ENCODE data around the gene APCDD1. TPM values are rescaled to one million over a fixed set of nuclear protein-coding genes. Genes with fewer than 3 reads are reported as not detected.

The APCDD1 gene
- total and polyA plus RNA-seq, 9 donors: 6.3 to 66.2 (median 10.8) TPM

- Histone ChIP-seq H3K4me3 (ENCODE audit: low read length) (no peak overlapping the region), H3K27me3 (ENCODE audit: control insufficient read depth, insufficient read depth, low read length) (no peaks in the 10 kb centered on the region), H3K9me3 (replicated peaks; ENCODE audit: control insufficient read depth, low read depth, low read length) (no peaks in the 10 kb centered on the region), H3K4me1 (ENCODE audit: control insufficient read depth, insufficient read depth, low read length) (no peaks in the 10 kb centered on the region), H3K27ac (ENCODE audit: low read length) (no peak overlapping the region), H3K36me3 (ENCODE audit: control insufficient read depth, insufficient read depth, low read length) (no peaks in the 10 kb centered on the region)
- DNase-seq: peak; percentile 74
- whole genome bisulfite sequencing (ENCODE audit: insufficient coverage): 49% methylated on average over 2 of the region's 4 CpGs
These were observed 23.8 kb upstream of the APCDD1 start for GRCh38 chr18:10430677-10431076.

GRCh38 chr18:10431680-10432079 is 22.8 kb upstream of the APCDD1 start:
- Histone ChIP-seq H3K4me3 (ENCODE audit: low read length) (no peak overlapping the region), H3K27me3 (ENCODE audit: control insufficient read depth, insufficient read depth, low read length) (no peaks in the 10 kb centered on the region), H3K36me3 (ENCODE audit: control insufficient read depth, insufficient read depth, low read length) (no peaks in the 10 kb centered on the region), H3K27ac (ENCODE audit: low read length) (no peak overlapping the region), H3K9me3 (replicated peaks; ENCODE audit: control insufficient read depth, low read depth, low read length) (no peaks in the 10 kb centered on the region), H3K4me1 (ENCODE audit: control insufficient read depth, insufficient read depth, low read length) (no peaks in the 10 kb centered on the region)
- no CpG with 5 or more reads among the region's 2 CpGs for WGBS (ENCODE audit: insufficient coverage)
- DNase-seq: no peak

GRCh38 chr18:10432781-10433180 is 21.7 kb upstream of the APCDD1 start:
- WGBS (ENCODE audit: insufficient coverage): 55% methylated on average over 5 of the region's 7 CpGs
- Histone ChIP-seq H3K4me3 (ENCODE audit: low read length) (no peak overlapping the region), H3K27me3 (ENCODE audit: control insufficient read depth, insufficient read depth, low read length) (no peaks in the 10 kb centered on the region)

GRCh38 chr18:10436160-10436559 is 18.3 kb upstream of the APCDD1 start:
- no CpG with 5 or more reads among the region's 3 CpGs for WGBS (ENCODE audit: insufficient coverage)
- Histone ChIP-seq H3K27me3 (ENCODE audit: control insufficient read depth, insufficient read depth, low read length) (no peaks in the 10 kb centered on the region), H3K27ac (ENCODE audit: low read length) (no peak overlapping the region), H3K9me3 (replicated peaks; ENCODE audit: control insufficient read depth, low read depth, low read length) (no peaks in the 10 kb centered on the region), H3K4me1 (ENCODE audit: control insufficient read depth, insufficient read depth, low read length) (no peaks in the 10 kb centered on the region), H3K36me3 (ENCODE audit: control insufficient read depth, insufficient read depth, low read length) (no peaks in the 10 kb centered on the region), H3K4me3 (ENCODE audit: low read length) (no peak overlapping the region)
- DNase-seq: no peak

More at GRCh38 chr18:10432781-10433180, 21.7 kb upstream of the APCDD1 start:
- no peaks in the 10 kb centered on the region for H3K36me3 ChIP-seq (ENCODE audit: control insufficient read depth, insufficient read depth, low read length)
- DNase-seq: no peak
- no peaks in the 10 kb centered on the region for H3K9me3 ChIP-seq (replicated peaks; ENCODE audit: control insufficient read depth, low read depth, low read length)
- H3K4me1 ChIP-seq (ENCODE audit: control insufficient read depth, insufficient read depth, low read length): no peaks in the 10 kb centered on the region
- no peak overlapping the region for H3K27ac ChIP-seq (ENCODE audit: low read length)

- no peaks in the 10 kb centered on the region for H3K9me3 ChIP-seq (replicated peaks; ENCODE audit: control insufficient read depth, low read depth, low read length)
- H3K36me3 ChIP-seq (ENCODE audit: control insufficient read depth, insufficient read depth, low read length): no peaks in the 10 kb centered on the region
- DNase-seq: no peak
- H3K27ac ChIP-seq (ENCODE audit: low read length): no peak overlapping the region
- H3K4me1 ChIP-seq (ENCODE audit: control insufficient read depth, insufficient read depth, low read length): no peaks in the 10 kb centered on the region
- no peak overlapping the region for H3K4me3 ChIP-seq (ENCODE audit: low read length)
- no peaks in the 10 kb centered on the region for H3K27me3 ChIP-seq (ENCODE audit: control insufficient read depth, insufficient read depth, low read length)
These were observed 16.6 kb upstream of the APCDD1 start for GRCh38 chr18:10437837-10438236.

- Histone ChIP-seq H3K9me3 (replicated peaks; ENCODE audit: control insufficient read depth, low read depth, low read length) (no peaks in the 10 kb centered on the region), H3K4me3 (ENCODE audit: low read length) (no peak overlapping the region)
These were observed 14.5 kb upstream of the APCDD1 start for GRCh38 chr18:10439898-10440297.

GRCh38 chr18:10440884-10441283 is 13.6 kb upstream of the APCDD1 start:
- Histone ChIP-seq H3K4me3 (ENCODE audit: low read length) (no peak overlapping the region), H3K27me3 (ENCODE audit: control insufficient read depth, insufficient read depth, low read length) (peaks cover 6% of the 10 kb centered on the region), H3K36me3 (ENCODE audit: control insufficient read depth, insufficient read depth, low read length) (no peaks in the 10 kb centered on the region), H3K4me1 (ENCODE audit: control insufficient read depth, insufficient read depth, low read length) (no peaks in the 10 kb centered on the region), H3K9me3 (replicated peaks; ENCODE audit: control insufficient read depth, low read depth, low read length) (no peaks in the 10 kb centered on the region), H3K27ac (ENCODE audit: low read length) (no peak overlapping the region)
- WGBS (ENCODE audit: insufficient coverage): 80% methylated on average over 1 of the region's 3 CpGs
- DNase-seq: no peak

More at GRCh38 chr18:10439898-10440297, 14.5 kb upstream of the APCDD1 start:
- WGBS (ENCODE audit: insufficient coverage): 70% methylated on average over 3 of the region's 8 CpGs
- Histone ChIP-seq H3K36me3 (ENCODE audit: control insufficient read depth, insufficient read depth, low read length) (no peaks in the 10 kb centered on the region), H3K4me1 (ENCODE audit: control insufficient read depth, insufficient read depth, low read length) (no peaks in the 10 kb centered on the region), H3K27me3 (ENCODE audit: control insufficient read depth, insufficient read depth, low read length) (peaks cover 3% of the 10 kb centered on the region), H3K27ac (ENCODE audit: low read length) (no peak overlapping the region)
- no peak for DNase-seq

- WGBS (ENCODE audit: insufficient coverage): 60% methylated on average over 1 of the region's 4 CpGs
- Histone ChIP-seq H3K9me3 (replicated peaks; ENCODE audit: control insufficient read depth, low read depth, low read length) (no peaks in the 10 kb centered on the region), H3K36me3 (ENCODE audit: control insufficient read depth, insufficient read depth, low read length) (no peaks in the 10 kb centered on the region), H3K4me3 (ENCODE audit: low read length) (no peak overlapping the region), H3K27ac (ENCODE audit: low read length) (no peak overlapping the region), H3K27me3 (ENCODE audit: control insufficient read depth, insufficient read depth, low read length) (peaks cover 6% of the 10 kb centered on the region), H3K4me1 (ENCODE audit: control insufficient read depth, insufficient read depth, low read length) (no peaks in the 10 kb centered on the region)
- no peak for DNase-seq
These were observed 13.0 kb upstream of the APCDD1 start for GRCh38 chr18:10441472-10441871.

- H3K36me3 ChIP-seq (ENCODE audit: control insufficient read depth, insufficient read depth, low read length): no peaks in the 10 kb centered on the region
- 57% methylated on average over 2 of the region's 4 CpGs for WGBS (ENCODE audit: insufficient coverage)
- H3K4me3 ChIP-seq (ENCODE audit: low read length): no peak overlapping the region
- H3K4me1 ChIP-seq (ENCODE audit: control insufficient read depth, insufficient read depth, low read length): no peaks in the 10 kb centered on the region
- no peak overlapping the region for H3K27ac ChIP-seq (ENCODE audit: low read length)
- H3K9me3 ChIP-seq (replicated peaks; ENCODE audit: control insufficient read depth, low read depth, low read length): no peaks in the 10 kb centered on the region
- DNase-seq: no peak
- peaks cover 6% of the 10 kb centered on the region for H3K27me3 ChIP-seq (ENCODE audit: control insufficient read depth, insufficient read depth, low read length)
These were observed 11.9 kb upstream of the APCDD1 start for GRCh38 chr18:10442551-10442971.

GRCh38 chr18:10443001-10443400 is 11.4 kb upstream of the APCDD1 start:
- no peak for DNase-seq
- WGBS (ENCODE audit: insufficient coverage): no CpG with 5 or more reads among the region's 1 CpG
- Histone ChIP-seq H3K27ac (ENCODE audit: low read length) (no peak overlapping the region), H3K4me3 (ENCODE audit: low read length) (no peak overlapping the region), H3K9me3 (replicated peaks; ENCODE audit: control insufficient read depth, low read depth, low read length) (no peaks in the 10 kb centered on the region), H3K4me1 (ENCODE audit: control insufficient read depth, insufficient read depth, low read length) (no peaks in the 10 kb centered on the region), H3K27me3 (ENCODE audit: control insufficient read depth, insufficient read depth, low read length) (peaks cover 6% of the 10 kb centered on the region), H3K36me3 (ENCODE audit: control insufficient read depth, insufficient read depth, low read length) (no peaks in the 10 kb centered on the region)

- Histone ChIP-seq H3K36me3 (ENCODE audit: control insufficient read depth, insufficient read depth, low read length) (no peaks in the 10 kb centered on the region), H3K27me3 (ENCODE audit: control insufficient read depth, insufficient read depth, low read length) (peaks cover 6% of the 10 kb centered on the region), H3K4me3 (ENCODE audit: low read length) (no peak overlapping the region), H3K4me1 (ENCODE audit: control insufficient read depth, insufficient read depth, low read length) (no peaks in the 10 kb centered on the region), H3K9me3 (replicated peaks; ENCODE audit: control insufficient read depth, low read depth, low read length) (no peaks in the 10 kb centered on the region), H3K27ac (ENCODE audit: low read length) (no peak overlapping the region)
- no peak for DNase-seq
- WGBS (ENCODE audit: insufficient coverage): no CpG with 5 or more reads among the region's 9 CpGs
These were observed 10.0 kb upstream of the APCDD1 start for GRCh38 chr18:10444314-10445006.
